PC-9 (cell line): ENCODE measurements around the gene EXOSC7.

Experiments used
- EZH2 ChIP-seq: fragments of 200-600 bp; sonication (generic); IDR thresholded peaks from 2 replicates; pipeline ENCODE4 v1.8.0; 2017; ENCODE audit warnings: antibody characterized with exemption, low read depth
- TF ChIP-seq, protein P1 (sequence below): fragments of 200-600 bp; sonication (generic); conservative IDR thresholded peaks from 2 replicates; pipeline ENCODE4 v1.6.1; 2017; ENCODE audit warnings: mixed run types, antibody characterized with exemption, mild to moderate bottlenecking, moderate library complexity

DNA sequence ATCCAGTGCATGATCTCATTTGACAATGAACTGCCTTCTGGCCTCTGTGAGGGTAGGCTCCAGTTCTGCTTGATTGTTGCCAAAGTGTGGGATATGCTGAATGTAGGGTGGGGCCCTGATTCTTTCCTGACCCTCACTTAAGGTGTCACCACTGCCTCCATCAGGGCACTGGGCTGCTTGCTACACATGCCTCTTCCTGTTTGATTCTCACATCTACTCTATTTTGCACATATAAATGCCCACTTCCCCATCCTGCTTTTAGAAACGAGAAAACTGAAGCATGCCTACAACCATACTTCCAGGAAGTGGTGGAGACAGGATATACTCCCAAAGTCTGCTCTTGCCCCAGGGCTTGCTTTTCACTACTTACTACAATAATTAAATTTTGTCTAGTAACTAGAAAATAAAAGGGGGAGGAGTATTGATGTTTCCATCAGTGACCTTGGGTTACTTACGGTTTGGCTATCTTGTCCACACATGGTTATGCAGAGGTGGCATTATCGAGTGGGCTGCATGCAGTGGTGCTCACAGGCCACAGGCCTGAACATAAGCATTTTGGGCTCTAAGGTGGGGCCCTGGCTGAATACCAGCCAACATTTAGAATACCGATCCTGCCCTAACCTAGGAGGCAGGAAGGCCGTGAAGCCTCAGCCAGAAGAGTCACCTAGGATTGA, 6.8 kb upstream of the EXOSC7 start:
- TF ChIP-seq, protein P1, sequence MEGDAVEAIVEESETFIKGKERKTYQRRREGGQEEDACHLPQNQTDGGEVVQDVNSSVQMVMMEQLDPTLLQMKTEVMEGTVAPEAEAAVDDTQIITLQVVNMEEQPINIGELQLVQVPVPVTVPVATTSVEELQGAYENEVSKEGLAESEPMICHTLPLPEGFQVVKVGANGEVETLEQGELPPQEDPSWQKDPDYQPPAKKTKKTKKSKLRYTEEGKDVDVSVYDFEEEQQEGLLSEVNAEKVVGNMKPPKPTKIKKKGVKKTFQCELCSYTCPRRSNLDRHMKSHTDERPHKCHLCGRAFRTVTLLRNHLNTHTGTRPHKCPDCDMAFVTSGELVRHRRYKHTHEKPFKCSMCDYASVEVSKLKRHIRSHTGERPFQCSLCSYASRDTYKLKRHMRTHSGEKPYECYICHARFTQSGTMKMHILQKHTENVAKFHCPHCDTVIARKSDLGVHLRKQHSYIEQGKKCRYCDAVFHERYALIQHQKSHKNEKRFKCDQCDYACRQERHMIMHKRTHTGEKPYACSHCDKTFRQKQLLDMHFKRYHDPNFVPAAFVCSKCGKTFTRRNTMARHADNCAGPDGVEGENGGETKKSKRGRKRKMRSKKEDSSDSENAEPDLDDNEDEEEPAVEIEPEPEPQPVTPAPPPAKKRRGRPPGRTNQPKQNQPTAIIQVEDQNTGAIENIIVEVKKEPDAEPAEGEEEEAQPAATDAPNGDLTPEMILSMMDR: no peak
- no peak for TF ChIP-seq EZH2
